Measurements from ENCODE around the gene UBAP2L. TPM values are rescaled to one million over a fixed set of nuclear protein-coding genes. Genes with fewer than 3 reads are reported as not detected.

Gene UBAP2L
- total RNA-seq = 76.2 and 78.2 TPM in 2 replicates

DNA sequence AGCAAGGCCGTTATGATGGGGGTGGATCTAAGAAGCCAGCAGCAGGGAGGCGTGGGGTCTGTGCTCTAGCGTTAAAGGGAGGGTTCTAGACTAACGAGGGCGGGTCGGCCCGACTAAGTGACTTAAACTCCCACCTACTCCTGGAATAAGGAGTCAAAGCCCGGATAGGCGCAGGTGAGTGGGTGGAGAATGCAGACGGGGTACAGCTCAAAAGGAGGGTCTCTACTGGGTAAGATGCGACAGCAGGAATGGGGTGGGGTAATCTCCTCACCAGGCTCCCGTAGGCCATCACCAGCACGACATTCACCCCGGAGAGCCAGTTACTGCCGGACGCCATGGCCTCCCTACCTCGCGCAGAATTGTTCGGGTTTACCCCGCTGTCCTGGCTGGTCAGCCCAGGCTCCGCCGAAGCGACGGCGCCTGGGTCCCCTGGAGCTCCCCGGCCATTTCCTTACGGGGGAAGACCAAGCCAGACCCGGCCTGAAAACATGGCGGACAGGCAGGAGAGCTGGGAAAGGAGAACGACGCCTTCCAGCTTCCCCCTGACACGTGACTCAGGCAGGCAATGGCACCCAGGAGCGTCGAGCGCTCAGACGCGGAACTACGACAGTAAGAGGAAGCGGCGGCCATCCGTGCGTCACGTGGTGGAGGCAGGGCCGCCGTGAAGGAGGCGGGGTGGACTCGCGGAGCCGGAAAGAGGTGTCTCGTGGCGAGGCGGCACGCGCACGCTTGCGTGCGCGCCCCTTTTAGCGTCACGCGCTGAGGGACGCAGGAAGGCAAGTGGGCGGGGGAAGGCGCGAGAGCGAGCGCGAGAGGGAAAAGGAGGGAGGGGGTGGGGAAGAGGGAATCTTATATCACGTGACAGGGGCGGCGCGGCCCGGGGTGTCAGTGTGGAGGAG lies at the start of gene UBAP2L:
TSS of gene UBAP2L (plus strand) at position 885 of the 899 bp plus-strand sequence. CDS start 4,169 bp downstream, outside the sequence.

GRCh38 chr1:154191990-154192461 lies 28.7 kb upstream of the UBAP2L start, which contains the start of gene TPM3:
Gene TPM3, minus strand, starts transcription at chr1:154192100. Its CDS starts 82 bp downstream, at chr1:154192018.

DNA sequence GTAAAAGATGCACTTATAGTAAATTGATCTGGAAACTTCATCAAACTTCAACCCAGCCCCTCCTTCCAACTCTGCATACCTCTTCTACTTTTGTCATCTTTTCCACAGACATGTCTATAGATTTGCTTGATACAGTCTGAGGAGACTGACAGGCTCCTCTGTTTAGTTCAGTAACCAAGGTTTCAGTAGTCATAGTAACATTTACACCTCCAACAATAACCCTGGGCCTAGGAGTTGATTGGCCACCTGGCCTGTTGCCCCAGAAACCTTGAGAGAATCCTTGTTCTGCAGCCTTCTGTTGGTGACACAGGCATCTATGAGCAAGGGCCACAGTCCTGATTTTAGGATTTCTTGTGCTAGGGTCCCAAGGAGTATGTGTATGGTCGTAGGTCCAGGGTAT lies 14.6 kb upstream of the UBAP2L start, which contains the start of gene CFAP141:
TSS of gene CFAP141 (minus strand) at position 138 of the 400 bp plus-strand sequence. CDS start at position 112, 26 bp downstream.

GRCh38 chr1:154272217-154272998 lies 51.7 kb downstream of the UBAP2L start, which contains the start of gene HAX1:
Gene HAX1, plus strand, starts transcription at chr1:154272629. Its CDS starts 95 bp downstream, at chr1:154272724.

Other genes starting within 250 kb of the UBAP2L start
- gene JTB, start 243.3 kb upstream of the UBAP2L start, total RNA-seq = 208 and 220 TPM in 2 replicates
- 52.4 and 54.3 TPM in 2 replicates for gene RAB13, start 234.6 kb upstream of the UBAP2L start, total RNA-seq
- 2,395 and 2,737 TPM in 2 replicates for gene RPS27, start 230.2 kb upstream of the UBAP2L start, total RNA-seq
- gene NUP210L, start 65.9 kb upstream of the UBAP2L start, total RNA-seq = not detected in 2 replicates
- 447 and 499 TPM in 2 replicates for gene TPM3, start 28.9 kb upstream of the UBAP2L start, total RNA-seq
- not detected in 2 replicates for gene CFAP141, start 14.6 kb upstream of the UBAP2L start, total RNA-seq
- gene HAX1, start 51.7 kb downstream of the UBAP2L start, total RNA-seq = 112 and 131 TPM in 2 replicates
- gene AQP10, start 100.1 kb downstream of the UBAP2L start, total RNA-seq = not detected in 2 replicates
- gene ATP8B2, start 104.6 kb downstream of the UBAP2L start, total RNA-seq = 64.4 and 93.8 TPM in 2 replicates
- 5.6 and 7.5 TPM in 2 replicates for gene IL6R, start 184.4 kb downstream of the UBAP2L start, total RNA-seq

Measured in cardiac atrium fibroblast (primary cell).